Immature natural killer cell (primary cell): Measurements from ENCODE around the gene MISP3. TPM values are rescaled to one million over a fixed set of nuclear protein-coding genes. Genes with fewer than 3 reads are reported as not detected.

Experiments used
- DNase-seq, 3 donors: peaks; one replicate each; pipeline ENCODE4 v3.0.0; 2022; ENCODE audit warnings: mixed read lengths in 1 of 3
- H3K27ac Mint-ChIP-seq, 6 donors: one replicate each; pipeline ENCODE4 v1.8.0; 2020; ENCODE audit warnings: mixed read lengths in 6 of 6, mild to moderate bottlenecking in 5 of 6, inconsistent platforms in 4 of 6, moderate library complexity in 3 of 6
- H3K27me3 Mint-ChIP-seq, 3 donors: one replicate each; pipeline ENCODE4 v1.8.0; 2020 to 2021; ENCODE audit warnings: low read depth in 3 of 3, mild to moderate bottlenecking in 3 of 3, mixed read lengths in 3 of 3, moderate library complexity in 3 of 3, inconsistent platforms in 1 of 3
- H3K36me3 Mint-ChIP-seq, 3 donors: one replicate each; pipeline ENCODE4 v1.8.0; 2020; ENCODE audit warnings: mixed read lengths in 3 of 3, inconsistent platforms in 2 of 3, mild to moderate bottlenecking in 2 of 3
- H3K4me1 Mint-ChIP-seq, 2 donors: one replicate each; pipeline ENCODE4 v1.8.0; 2020; ENCODE audit warnings: inconsistent platforms in 2 of 2, mild to moderate bottlenecking in 2 of 2, mixed read lengths in 2 of 2, moderate library complexity in 1 of 2
- H3K4me3 Mint-ChIP-seq, 5 donors: one replicate each; pipeline ENCODE4 v1.8.0; 2020; ENCODE audit warnings: mild to moderate bottlenecking in 5 of 5, mixed read lengths in 5 of 5, inconsistent platforms in 3 of 5, moderate library complexity in 3 of 5
- H3K9me3 Mint-ChIP-seq, 6 donors: one replicate each; pipeline ENCODE4 v1.8.0; 2020; ENCODE audit warnings: mild to moderate bottlenecking in 6 of 6, mixed read lengths in 6 of 6, inconsistent platforms in 4 of 6, moderate library complexity in 3 of 6
- polyA plus RNA-seq, 3 donors: library from polyadenylated mRNA; unstranded; fragments of 300-500 nt; fragmentation: Illumina TruSeq; gene quantifications; one replicate each; pipeline ENCODE4 v1.2.3, GENCODE V29; 2021

MISP3 gene
- polyA plus RNA-seq, 3 donors from 2014 or later = 0.62 to 2.9 (median 2.1) TPM

- no peaks in the 10 kb centered on the region for H3K36me3 Mint-ChIP-seq
- peak overlapping the region; percentile 81 to 93 (median 88) for H3K27ac Mint-ChIP-seq
- H3K4me3 Mint-ChIP-seq = peak overlapping the region; percentile 89 to 97 (median 94)
- peak in 2 of 3 donors; percentile 14 to 18 for DNase-seq
- H3K9me3 Mint-ChIP-seq = no peaks in the 10 kb centered on the region
- H3K27me3 Mint-ChIP-seq = peaks cover 2 to 5% (median 5%) of the 10 kb centered on the region in 3 donors
- peaks cover 18 to 21% of the 10 kb centered on the region in 2 donors for H3K4me1 Mint-ChIP-seq
Measured at GRCh38 chr19:14073925-14074838, 1.6 kb downstream of the MISP3 start.

- peaks cover 6 to 13% (median 6%) of the 10 kb centered on the region in 3 donors for H3K27me3 Mint-ChIP-seq
- peaks cover 34 to 40% of the 10 kb centered on the region in 2 donors for H3K4me1 Mint-ChIP-seq
- H3K36me3 Mint-ChIP-seq = no peaks in the 10 kb centered on the region
- DNase-seq = no peak
- peak overlapping the region in 1 of 5 donors; percentile 12 for H3K4me3 Mint-ChIP-seq
- peak overlapping the region in 1 of 6 donors; percentile 30 for H3K27ac Mint-ChIP-seq
- no peaks in the 10 kb centered on the region for H3K9me3 Mint-ChIP-seq
Measured at GRCh38 chr19:14078411-14078810, 5.8 kb downstream of the MISP3 start.

- peak overlapping the region; percentile 91 to 97 (median 94) for H3K27ac Mint-ChIP-seq
- H3K27me3 Mint-ChIP-seq = peaks cover 6 to 9% (median 6%) of the 10 kb centered on the region in 3 donors
- peak overlapping the region; percentile 93 to 97 (median 95) for H3K4me3 Mint-ChIP-seq
- no peaks in the 10 kb centered on the region for H3K9me3 Mint-ChIP-seq
- H3K4me1 Mint-ChIP-seq = peaks cover 16 to 21% of the 10 kb centered on the region in 2 donors
- peak; percentile 99 to 100 (median 99) for DNase-seq
- no peaks in the 10 kb centered on the region for H3K36me3 Mint-ChIP-seq
Measured at GRCh38 chr19:14080887-14081796, 8.6 kb downstream of the MISP3 start.

- Mint-ChIP-seq H3K27me3 (peaks cover 6 to 9% (median 6%) of the 10 kb centered on the region in 3 donors), H3K9me3 (no peaks in the 10 kb centered on the region), H3K36me3 (no peaks in the 10 kb centered on the region), H3K27ac (peak overlapping the region; percentile 91 to 97 (median 94)), H3K4me3 (peak overlapping the region; percentile 93 to 97 (median 95)), H3K4me1 (peaks cover 16 to 21% of the 10 kb centered on the region in 2 donors)
- DNase-seq = peak in 2 of 3 donors; percentile 22 to 29
Measured at GRCh38 chr19:14081797-14082674, 9.4 kb downstream of the MISP3 start.

GRCh38 chr19:14082675-14082960 is 10.0 kb downstream of the MISP3 start:
- Mint-ChIP-seq H3K27ac (peak overlapping the region in 1 of 6 donors; percentile 69), H3K4me3 (peak overlapping the region in 4 of 5 donors; percentile 18 to 95 (median 60)), H3K4me1 (peaks cover 16 to 21% of the 10 kb centered on the region in 2 donors), H3K36me3 (no peaks in the 10 kb centered on the region), H3K27me3 (peaks cover 6 to 9% (median 6%) of the 10 kb centered on the region in 3 donors), H3K9me3 (no peaks in the 10 kb centered on the region)
- DNase-seq = no peak

- peak within 1 kb of the TSS in 1 of 6 donors; percentile 62 for H3K27ac Mint-ChIP-seq
- H3K27me3 Mint-ChIP-seq = peaks cover 9 to 13% (median 13%) of the 10 kb centered on the region in 3 donors
- no peaks in the 10 kb centered on the region for H3K9me3 Mint-ChIP-seq
- no peak for DNase-seq
- peaks cover 21 to 24% of the 10 kb centered on the region in 2 donors for H3K4me1 Mint-ChIP-seq
- no peak within 1 kb of the TSS for H3K4me3 Mint-ChIP-seq
- H3K36me3 Mint-ChIP-seq = peaks cover 0 to 3% (median 0%) of the 10 kb centered on the region in 3 donors
Measured at GRCh38 chr19:14085309-14085995, 12.9 kb downstream of the MISP3 start, which contains the start of gene C19orf67. Gene C19orf67, minus strand, starts transcription at chr19:14085783. Its CDS starts 156 bp downstream, at chr19:14085627.

GRCh38 chr19:14086098-14086497 is 13.5 kb downstream of the MISP3 start:
- Mint-ChIP-seq H3K4me1 (peaks cover 15 to 17% of the 10 kb centered on the region in 2 donors), H3K36me3 (peaks cover 0 to 3% (median 0%) of the 10 kb centered on the region in 3 donors), H3K27me3 (peaks cover 10 to 14% (median 11%) of the 10 kb centered on the region in 3 donors), H3K4me3 (no peak overlapping the region), H3K9me3 (no peaks in the 10 kb centered on the region), H3K27ac (no peak overlapping the region)
- DNase-seq = no peak

GRCh38 chr19:14088634-14089411 is 16.2 kb downstream of the MISP3 start:
- Mint-ChIP-seq H3K27me3 (peaks cover 11 to 21% (median 16%) of the 10 kb centered on the region in 3 donors), H3K4me3 (peak overlapping the region; percentile 70 to 83 (median 76))

GRCh38 chr19:14089412-14089661 is 16.8 kb downstream of the MISP3 start:
- Mint-ChIP-seq H3K9me3 (peaks cover 0 to 5% (median 0%) of the 10 kb centered on the region in 6 donors), H3K4me1 (peaks cover 17 to 22% of the 10 kb centered on the region in 2 donors), H3K27me3 (peaks cover 11 to 21% (median 16%) of the 10 kb centered on the region in 3 donors), H3K36me3 (peaks cover 0 to 3% (median 0%) of the 10 kb centered on the region in 3 donors), H3K27ac (peak overlapping the region in 5 of 6 donors; percentile 42 to 85 (median 60)), H3K4me3 (peak overlapping the region; percentile 70 to 83 (median 76))
- DNase-seq = no peak

More at GRCh38 chr19:14088634-14089411, 16.2 kb downstream of the MISP3 start:
- Mint-ChIP-seq H3K4me1 (peaks cover 17 to 22% of the 10 kb centered on the region in 2 donors), H3K36me3 (peaks cover 0 to 3% (median 0%) of the 10 kb centered on the region in 3 donors), H3K27ac (peak overlapping the region in 4 of 6 donors; percentile 42 to 85 (median 61)), H3K9me3 (peaks cover 0 to 5% (median 0%) of the 10 kb centered on the region in 6 donors)
- no peak for DNase-seq

GRCh38 chr19:14089662-14090508 is 17.3 kb downstream of the MISP3 start:
- Mint-ChIP-seq H3K36me3 (peaks cover 0 to 3% (median 0%) of the 10 kb centered on the region in 3 donors), H3K4me1 (peaks cover 18 to 22% of the 10 kb centered on the region in 2 donors), H3K4me3 (peak overlapping the region; percentile 70 to 83 (median 76)), H3K9me3 (peaks cover 0 to 5% (median 0%) of the 10 kb centered on the region in 6 donors), H3K27me3 (peaks cover 11 to 21% (median 18%) of the 10 kb centered on the region in 3 donors), H3K27ac (peak overlapping the region in 3 of 6 donors; percentile 56 to 85 (median 62))
- peak; percentile 32 to 41 (median 37) for DNase-seq
